SU-DHL-6 (cell line): Measurements from ENCODE around the gene RYR2.

Experiments used
- CTCF ChIP-seq: fragments of 200-600 bp; sonication (generic); IDR thresholded peaks from one replicate; pipeline ENCODE4 v1.5.1; 2017; ENCODE audit warnings: antibody characterized with exemption, mild to moderate bottlenecking, low read length, moderate library complexity; ENCODE audit not compliant: insufficient read depth, poor library complexity, severe bottlenecking
- EZH2phosphoT487 ChIP-seq: fragments of 200-600 bp; sonication (generic), shearing (Covaris generic); conservative IDR thresholded peaks from 2 replicates; pipeline ENCODE4 v1.6.1; 2018; ENCODE audit warnings: mild to moderate bottlenecking, antibody characterized with exemption, low read length, moderate library complexity, mixed read lengths

DNA sequence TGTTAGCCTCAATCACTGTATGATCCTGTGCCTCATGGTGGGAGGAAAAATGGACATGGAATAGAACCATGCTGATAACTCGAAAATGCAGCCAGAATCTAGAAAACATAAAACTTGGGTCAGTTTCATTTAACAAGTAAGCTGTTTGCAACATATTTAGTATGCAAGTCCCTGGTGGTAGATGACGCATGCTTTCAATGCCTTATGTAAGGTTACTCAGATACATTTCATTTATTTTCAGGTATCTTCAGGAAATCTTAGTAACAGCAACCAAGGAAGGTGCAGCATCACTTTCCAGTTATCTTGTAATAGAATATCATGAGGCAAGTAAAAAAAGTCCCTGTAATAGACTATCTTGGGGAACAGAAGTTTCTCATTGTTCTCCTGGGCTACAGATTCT is 92.9 kb downstream of the RYR2 start:
- TF ChIP-seq CTCF (no peak), EZH2phosphoT487 (no peak)
